ENCODE results near the gene NLRP9.
"Not testable (repeated sequence)": the region's sequence is repeated elsewhere in the genome, so short reads cannot be mapped to it uniquely, and the experiment has no call there.

Gene NLRP9

GRCh38 chr19:55750715-55751114 is 12.5 kb upstream of the NLRP9 start:
- TF ChIP-seq CTCF (IDR thresholded peaks at IDR 0.05; ENCODE audit: extremely low read depth, missing control alignments) = no peak
- DNase-seq (ENCODE audit: low spot score) = no peak

GRCh38 chr19:55730378-55730777 is 7.8 kb downstream of the NLRP9 start:
- DNase-seq (ENCODE audit: low spot score) = not testable (repeated sequence)

- DNase-seq (ENCODE audit: low spot score) = no peak
- TF ChIP-seq CTCF (IDR thresholded peaks at IDR 0.05; ENCODE audit: extremely low read depth, missing control alignments) = no peak
Observed at GRCh38 chr19:55723491-55723890, 14.7 kb downstream of the NLRP9 start.

- no peak for TF ChIP-seq CTCF (IDR thresholded peaks at IDR 0.05; ENCODE audit: extremely low read depth, missing control alignments)
- DNase-seq (ENCODE audit: low spot score) = no peak
Observed at GRCh38 chr19:55720801-55721200, 17.4 kb downstream of the NLRP9 start.

GRCh38 chr19:55720214-55720746 is 17.9 kb downstream of the NLRP9 start:
- no peak for TF ChIP-seq CTCF (IDR thresholded peaks at IDR 0.05; ENCODE audit: extremely low read depth, missing control alignments)
- DNase-seq (ENCODE audit: low spot score) = no peak

- not testable (repeated sequence) for DNase-seq (ENCODE audit: low spot score)
Observed at GRCh38 chr19:55717879-55718711, 20.1 kb downstream of the NLRP9 start.

GRCh38 chr19:55717251-55717650 is 21.0 kb downstream of the NLRP9 start:
- DNase-seq (ENCODE audit: low spot score) = no peak
- TF ChIP-seq CTCF (IDR thresholded peaks at IDR 0.05; ENCODE audit: extremely low read depth, missing control alignments) = no peak

- no peak for DNase-seq (ENCODE audit: low spot score)
- no peak for TF ChIP-seq CTCF (IDR thresholded peaks at IDR 0.05; ENCODE audit: extremely low read depth, missing control alignments)
Observed at GRCh38 chr19:55716531-55716930, 21.7 kb downstream of the NLRP9 start.

All from GM20000 (cell line).